Left ventricle myocardium inferior (tissue), 1 donor: ENCODE measurements around the gene FBXL16. TPM values are rescaled to one million over a fixed set of nuclear protein-coding genes. Genes with fewer than 3 reads are reported as not detected.

ENCODE experiments used
- DNase-seq: peaks from one replicate; pipeline ENCODE4 v3.0.0-alpha.2; 2020
- H3K27ac ChIP-seq: fragments of 200-600 bp; replicated peaks from 2 replicates; pipeline ENCODE4 v1.8.0; 2021
- H3K27me3 ChIP-seq: fragments of 200-600 bp; 2 replicates; pipeline ENCODE4 v1.8.0; 2021; ENCODE audit warnings: low read depth
- H3K36me3 ChIP-seq: fragments of 200-600 bp; 2 replicates; pipeline ENCODE4 v1.8.0; 2021
- H3K4me1 ChIP-seq: fragments of 200-600 bp; 2 replicates; pipeline ENCODE4 v1.8.0; 2021
- H3K4me3 ChIP-seq: fragments of 200-600 bp; 2 replicates; pipeline ENCODE4 v1.8.0; 2021; ENCODE audit warnings: mild to moderate bottlenecking, moderate library complexity
- H3K9me3 ChIP-seq: fragments of 200-600 bp; replicated peaks from 2 replicates; pipeline ENCODE4 v1.8.0; 2021
- intact Hi-C: fragments of 100-400 bp; cut with micrococcal nuclease; formaldehyde crosslinking; loops from one replicate; pipeline ENCODE4 v1.11.0; 2022
- total RNA-seq: library from RNA; stranded (reverse); fragmentation: NEBNext Ultra II Directional; extraction: Animal tissue kit (Norgen Biotek cat#: 25700); gene quantifications from one replicate; pipeline ENCODE4 v1.2.1, GENCODE V29; 2021
- TF ChIP-seq, protein P1 (sequence below): fragments of 200-600 bp; IDR thresholded peaks from 2 replicates; pipeline ENCODE4 v1.8.0; 2021; ENCODE audit warnings: antibody characterized with exemption, mild to moderate bottlenecking, borderline replicate concordance
- donor health status: DM: no; HTN: yes; CAD: no; lungs with severe emphysema.

FBXL16 gene
- total RNA-seq, 1 donor from 2014 or later = 0.08 TPM

DNA sequence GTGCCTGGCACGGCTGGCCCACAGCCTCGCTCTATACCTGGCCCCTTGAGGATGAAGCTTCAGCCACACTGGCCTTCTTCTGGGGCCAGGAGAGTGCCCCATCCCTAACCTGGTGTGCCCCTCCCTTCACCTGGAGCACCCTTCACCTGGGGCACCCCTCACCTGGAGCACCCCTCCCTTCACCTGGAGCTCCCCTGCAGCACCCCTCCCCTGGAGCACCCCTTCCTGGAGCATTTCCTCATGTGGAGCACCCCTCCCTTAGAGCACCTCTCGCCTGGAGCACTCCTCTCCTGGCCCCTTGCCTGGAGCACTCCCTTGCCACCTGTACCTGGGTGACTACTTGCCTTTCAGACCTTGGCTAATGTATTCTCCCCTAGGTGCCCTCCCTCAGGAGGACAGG lies 2.4 kb upstream of the FBXL16 start:
- intact Hi-C loops = no loop called here
- peaks cover 84% of the 10 kb centered on the region for H3K27me3 ChIP-seq

DNA sequence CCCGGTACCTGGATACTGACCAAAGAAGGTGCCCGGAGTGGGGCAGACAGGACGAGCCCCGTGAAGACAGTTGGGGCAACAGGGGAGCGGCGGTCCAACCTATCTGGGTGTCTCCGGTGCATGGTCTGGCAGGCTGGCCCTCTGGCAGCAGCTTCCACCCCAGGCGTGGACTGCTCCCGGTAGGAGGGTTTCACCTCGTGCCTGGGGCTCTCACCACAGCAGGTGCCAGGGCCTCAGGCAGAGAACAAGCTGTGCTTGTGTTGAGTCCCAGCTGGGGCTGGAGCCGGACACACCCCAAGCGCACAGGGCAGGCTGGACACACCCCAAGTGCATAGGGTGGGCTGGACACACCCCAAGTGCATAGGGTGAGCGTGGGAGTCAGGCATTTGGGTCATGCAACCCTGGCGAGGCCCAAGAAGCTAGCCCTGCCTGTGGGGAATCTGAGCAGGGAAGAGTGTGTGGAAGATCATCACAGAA lies 1.5 kb upstream of the FBXL16 start:
- Histone ChIP-seq H3K4me1 (peaks cover 13% of the 10 kb centered on the region), H3K27ac (no peak overlapping the region)
- DNase-seq = no peak

More for the DNA sequence above, 2.4 kb upstream of the FBXL16 start:
- Histone ChIP-seq H3K4me3 (no peak overlapping the region), H3K9me3 (no peaks in the 10 kb centered on the region), H3K4me1 (peaks cover 13% of the 10 kb centered on the region), H3K36me3 (no peaks in the 10 kb centered on the region), H3K27ac (no peak overlapping the region)
- DNase-seq = no peak
- TF ChIP-seq, protein P1, sequence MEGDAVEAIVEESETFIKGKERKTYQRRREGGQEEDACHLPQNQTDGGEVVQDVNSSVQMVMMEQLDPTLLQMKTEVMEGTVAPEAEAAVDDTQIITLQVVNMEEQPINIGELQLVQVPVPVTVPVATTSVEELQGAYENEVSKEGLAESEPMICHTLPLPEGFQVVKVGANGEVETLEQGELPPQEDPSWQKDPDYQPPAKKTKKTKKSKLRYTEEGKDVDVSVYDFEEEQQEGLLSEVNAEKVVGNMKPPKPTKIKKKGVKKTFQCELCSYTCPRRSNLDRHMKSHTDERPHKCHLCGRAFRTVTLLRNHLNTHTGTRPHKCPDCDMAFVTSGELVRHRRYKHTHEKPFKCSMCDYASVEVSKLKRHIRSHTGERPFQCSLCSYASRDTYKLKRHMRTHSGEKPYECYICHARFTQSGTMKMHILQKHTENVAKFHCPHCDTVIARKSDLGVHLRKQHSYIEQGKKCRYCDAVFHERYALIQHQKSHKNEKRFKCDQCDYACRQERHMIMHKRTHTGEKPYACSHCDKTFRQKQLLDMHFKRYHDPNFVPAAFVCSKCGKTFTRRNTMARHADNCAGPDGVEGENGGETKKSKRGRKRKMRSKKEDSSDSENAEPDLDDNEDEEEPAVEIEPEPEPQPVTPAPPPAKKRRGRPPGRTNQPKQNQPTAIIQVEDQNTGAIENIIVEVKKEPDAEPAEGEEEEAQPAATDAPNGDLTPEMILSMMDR = no peak

DNA sequence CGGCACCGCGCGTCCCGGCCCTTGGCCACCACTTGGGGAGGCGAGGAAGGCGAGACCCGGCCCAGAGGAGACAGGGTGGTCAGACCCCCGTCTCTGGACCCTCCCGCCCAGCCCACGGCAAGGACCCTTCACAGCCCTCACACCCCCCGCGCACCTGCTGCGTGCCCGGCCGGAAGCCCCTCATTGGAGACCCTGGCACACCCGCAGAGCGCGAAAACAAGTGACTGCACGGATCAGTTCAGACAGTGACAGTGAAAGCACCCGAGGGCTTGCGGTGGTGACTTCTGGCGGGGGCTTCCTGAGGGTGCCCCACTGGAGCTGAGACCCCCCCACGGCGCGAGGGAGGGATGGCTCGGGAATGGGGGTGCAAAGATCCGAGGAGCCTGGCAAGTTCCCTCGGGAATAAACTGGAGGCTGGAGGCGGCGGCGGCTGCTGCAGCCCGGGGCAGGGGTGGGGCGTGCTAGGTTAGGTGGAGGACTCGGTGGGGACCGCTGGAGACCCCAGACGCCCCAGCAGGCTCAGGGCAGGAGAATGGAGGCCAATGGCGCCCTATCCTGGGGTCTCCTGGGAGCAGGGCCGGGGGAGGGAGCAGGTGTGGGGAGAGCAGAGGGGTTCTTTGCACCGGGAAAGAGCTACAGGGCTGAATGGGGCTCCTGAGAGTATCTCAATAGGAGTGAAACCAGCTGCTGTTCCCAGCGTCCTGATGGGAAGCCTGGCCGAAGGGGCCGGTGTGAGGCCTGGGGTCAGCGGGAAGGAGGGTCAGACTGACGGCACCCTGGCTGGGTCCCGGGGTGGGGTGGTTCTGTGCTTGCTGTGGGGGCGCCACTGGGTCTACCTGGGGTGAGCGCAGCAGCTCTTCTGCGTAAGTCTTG lies 824 bp upstream of the FBXL16 start:
- H3K27me3 ChIP-seq = peaks cover 98% of the 10 kb centered on the region
- no peaks in the 10 kb centered on the region for H3K9me3 ChIP-seq
- peaks cover 13% of the 10 kb centered on the region for H3K4me1 ChIP-seq
- TF ChIP-seq, protein P1 = no peak
- H3K27ac ChIP-seq = no peak overlapping the region
- intact Hi-C loops = no loop called here
- no peaks in the 10 kb centered on the region for H3K36me3 ChIP-seq
- H3K4me3 ChIP-seq = peak overlapping the region; percentile 21
- DNase-seq = no peak

More for the DNA sequence above, 1.5 kb upstream of the FBXL16 start:
- intact Hi-C loops = no loop called here
- H3K4me3 ChIP-seq = no peak overlapping the region
- H3K36me3 ChIP-seq = no peaks in the 10 kb centered on the region
- peaks cover 94% of the 10 kb centered on the region for H3K27me3 ChIP-seq
- TF ChIP-seq, protein P1 = no peak
- H3K9me3 ChIP-seq = no peaks in the 10 kb centered on the region

DNA sequence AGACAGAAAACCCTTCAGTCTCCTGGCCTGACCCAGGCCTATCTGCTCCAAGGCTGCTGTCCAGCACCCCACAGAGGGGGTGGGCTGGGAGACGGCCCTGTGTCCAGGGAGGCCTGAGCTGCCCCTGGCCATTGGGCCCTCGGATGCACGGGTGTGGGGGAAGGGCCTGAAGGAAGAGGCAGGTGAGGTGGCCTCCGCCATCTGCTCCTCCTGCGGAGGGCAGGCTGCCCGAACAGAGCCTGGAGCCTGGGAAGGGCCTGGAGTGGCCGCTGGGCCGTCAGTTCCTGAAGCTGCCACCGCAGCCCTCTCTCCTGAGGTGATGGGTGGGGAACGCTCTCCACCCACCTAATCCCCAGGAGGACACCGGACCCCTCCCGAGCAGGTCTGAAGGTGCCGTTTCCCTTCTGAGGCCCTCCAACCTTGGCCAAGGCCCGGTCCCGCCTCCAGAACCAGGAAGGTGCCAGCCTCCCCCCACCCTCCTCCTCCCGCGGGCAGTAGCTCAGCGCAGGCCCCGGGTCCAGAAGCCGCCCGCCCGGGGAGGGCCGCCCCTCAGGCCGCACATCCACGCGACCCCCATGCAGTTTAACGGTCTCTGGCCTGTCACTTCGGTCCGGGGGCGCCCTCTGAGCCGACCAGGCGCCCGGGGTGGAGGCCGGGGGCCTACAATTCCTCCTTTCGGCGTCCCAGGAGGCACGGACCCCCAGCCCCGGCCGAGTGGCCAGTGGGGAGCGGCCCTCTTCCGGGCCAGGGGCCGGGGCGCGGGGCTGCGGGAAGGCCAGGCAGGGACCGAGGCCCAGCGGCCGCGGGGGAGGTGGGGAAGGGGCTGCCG lies 835 bp downstream of the FBXL16 start:
- H3K9me3 ChIP-seq = no peaks in the 10 kb centered on the region
- DNase-seq = no peak
- intact Hi-C loops = no loop called here
- H3K27me3 ChIP-seq = peaks cover 98% of the 10 kb centered on the region
- H3K4me1 ChIP-seq = peaks cover 17% of the 10 kb centered on the region
- no peaks in the 10 kb centered on the region for H3K36me3 ChIP-seq
- no peak overlapping the region for H3K27ac ChIP-seq
- no peak overlapping the region for H3K4me3 ChIP-seq
- TF ChIP-seq, protein P1 = no peak

DNA sequence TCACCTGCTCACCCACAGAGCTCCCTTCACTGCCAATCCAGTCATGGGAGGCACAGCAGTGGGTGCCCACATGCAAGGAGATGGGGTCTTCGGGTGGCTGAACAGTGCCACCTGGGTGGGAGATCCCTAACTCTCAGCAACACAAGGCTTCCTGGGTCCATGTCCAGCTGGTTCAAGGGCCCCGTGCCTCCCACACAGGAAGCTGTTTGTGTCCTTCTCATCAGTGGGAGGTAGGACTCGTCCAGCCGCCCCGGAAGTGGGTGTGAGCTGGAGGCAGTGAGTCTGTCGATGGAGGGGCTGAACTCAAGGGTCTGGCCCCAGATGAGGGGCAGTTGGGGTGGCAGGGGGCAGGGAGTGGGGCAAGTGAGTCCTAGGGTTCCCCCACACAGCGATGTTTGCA lies 1.6 kb downstream of the FBXL16 start:
- Histone ChIP-seq H3K27ac (no peak overlapping the region), H3K9me3 (no peaks in the 10 kb centered on the region), H3K4me1 (peaks cover 15% of the 10 kb centered on the region), H3K27me3 (peaks cover 98% of the 10 kb centered on the region), H3K4me3 (no peak overlapping the region), H3K36me3 (no peaks in the 10 kb centered on the region)
- intact Hi-C loops = no loop called here
- TF ChIP-seq, protein P1 = no peak
- no peak for DNase-seq
